Superior temporal gyrus (tissue), 1 donor: ENCODE results near the gene TBC1D5.

Experiments
- DNase-seq: peaks from one replicate; pipeline ENCODE4 v3.0.0-alpha.2; 2016; ENCODE audit errors: extremely low spot score

The TBC1D5 gene

GRCh38 chr3:17481116-17481515, 261.3 kb downstream of the TBC1D5 start:
- DNase-seq, result no peak

- DNase-seq, result no peak
Measured at GRCh38 chr3:17479681-17480405, 262.6 kb downstream of the TBC1D5 start.

GRCh38 chr3:17478673-17479072, 263.8 kb downstream of the TBC1D5 start:
- no peak for DNase-seq

- peak; percentile 25 for DNase-seq
Measured at GRCh38 chr3:17473761-17474160, 268.7 kb downstream of the TBC1D5 start.

GRCh38 chr3:17469954-17470353, 272.5 kb downstream of the TBC1D5 start:
- DNase-seq, result peak; percentile 61

GRCh38 chr3:17469520-17469919, 272.9 kb downstream of the TBC1D5 start:
- DNase-seq, result peak; percentile 12

- DNase-seq, result no peak
Measured at GRCh38 chr3:17466028-17466427, 276.4 kb downstream of the TBC1D5 start.

GRCh38 chr3:17459470-17459993, 282.9 kb downstream of the TBC1D5 start:
- no peak for DNase-seq

GRCh38 chr3:17456650-17457049, 285.8 kb downstream of the TBC1D5 start:
- no peak for DNase-seq

GRCh38 chr3:17456046-17456445, 286.4 kb downstream of the TBC1D5 start:
- no peak for DNase-seq

GRCh38 chr3:17444865-17445264, 297.6 kb downstream of the TBC1D5 start:
- DNase-seq, result no peak

- DNase-seq, result no peak
Measured at GRCh38 chr3:17443142-17443541, 299.3 kb downstream of the TBC1D5 start.

GRCh38 chr3:17442332-17443049, 299.9 kb downstream of the TBC1D5 start:
- DNase-seq, result no peak

GRCh38 chr3:17433876-17434275, 308.6 kb downstream of the TBC1D5 start:
- no peak for DNase-seq

GRCh38 chr3:17432236-17432635, 310.2 kb downstream of the TBC1D5 start:
- peak; percentile 29 for DNase-seq

GRCh38 chr3:17431484-17432045, 310.9 kb downstream of the TBC1D5 start:
- DNase-seq, result peak; percentile 49

GRCh38 chr3:17431004-17431403, 311.4 kb downstream of the TBC1D5 start:
- DNase-seq, result peak; percentile 82

- peak; percentile 32 for DNase-seq
Measured at GRCh38 chr3:17430582-17430981, 311.8 kb downstream of the TBC1D5 start.

GRCh38 chr3:17423786-17424536, 318.5 kb downstream of the TBC1D5 start:
- DNase-seq, result no peak

GRCh38 chr3:17422636-17423035, 319.8 kb downstream of the TBC1D5 start:
- DNase-seq, result no peak

GRCh38 chr3:17420668-17421067, 321.8 kb downstream of the TBC1D5 start:
- no peak for DNase-seq

- DNase-seq, result peak; percentile 71
Measured at GRCh38 chr3:17412950-17413530, 329.4 kb downstream of the TBC1D5 start.
